ENCODE measurements around the gene NLN. TPM values are rescaled to one million over a fixed set of nuclear protein-coding genes. Genes with fewer than 3 reads are reported as not detected.
"Not testable (repeated sequence)": the region's sequence is repeated elsewhere in the genome, so short reads cannot be mapped to it uniquely, and the experiment has no call there.

The NLN gene
- polyA plus RNA-seq, 4 donors, result 20.0 to 46.3 (median 34.7) TPM

DNA sequence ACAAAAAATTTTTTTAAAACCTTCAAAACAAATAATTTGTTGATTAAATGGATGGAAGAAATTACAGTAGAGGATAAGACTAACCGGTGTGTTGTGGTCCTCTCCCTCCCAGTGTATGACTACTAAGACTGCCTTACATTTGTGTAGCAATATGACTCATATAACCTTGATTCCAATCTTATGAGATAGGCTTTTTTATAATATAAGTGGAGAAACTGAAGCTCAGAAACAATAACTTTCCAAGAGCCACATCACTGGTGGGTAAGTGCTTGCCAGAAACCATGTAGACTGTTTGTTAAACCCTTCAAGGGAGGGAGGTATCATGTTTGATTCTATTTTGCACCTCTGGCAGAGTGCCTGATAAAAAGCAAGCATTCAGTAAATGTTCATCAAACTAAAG, 47.5 kb downstream of the NLN start:
- no peak for DNase-seq (ENCODE audit: low read depth in 4 of 4, low spot score in 3 of 4)

DNA sequence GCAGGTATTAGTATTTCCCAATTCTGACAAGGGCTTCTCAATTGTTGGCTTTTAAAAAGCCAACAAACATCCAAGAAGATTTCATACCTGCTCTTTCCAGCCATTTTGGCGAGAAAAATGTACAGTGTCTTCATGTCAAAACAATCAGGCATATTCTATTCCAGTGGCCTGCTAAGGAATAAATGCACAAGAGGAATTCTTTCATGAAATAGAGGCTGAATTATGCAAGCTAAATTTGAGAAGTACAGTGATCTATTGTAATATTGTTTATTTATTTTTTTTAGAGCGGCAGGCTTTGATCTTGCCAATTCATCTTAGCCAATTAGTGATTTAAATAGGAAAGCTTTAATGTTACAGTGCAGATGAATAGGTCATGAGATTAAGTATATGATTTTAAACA, 49.3 kb downstream of the NLN start:
- DNase-seq (ENCODE audit: low read depth in 4 of 4, low spot score in 3 of 4), result no peak

GRCh38 chr5:65772963-65773362, 51.0 kb downstream of the NLN start:
- DNase-seq (ENCODE audit: low read depth in 4 of 4, low spot score in 3 of 4), result not testable (repeated sequence)

DNA sequence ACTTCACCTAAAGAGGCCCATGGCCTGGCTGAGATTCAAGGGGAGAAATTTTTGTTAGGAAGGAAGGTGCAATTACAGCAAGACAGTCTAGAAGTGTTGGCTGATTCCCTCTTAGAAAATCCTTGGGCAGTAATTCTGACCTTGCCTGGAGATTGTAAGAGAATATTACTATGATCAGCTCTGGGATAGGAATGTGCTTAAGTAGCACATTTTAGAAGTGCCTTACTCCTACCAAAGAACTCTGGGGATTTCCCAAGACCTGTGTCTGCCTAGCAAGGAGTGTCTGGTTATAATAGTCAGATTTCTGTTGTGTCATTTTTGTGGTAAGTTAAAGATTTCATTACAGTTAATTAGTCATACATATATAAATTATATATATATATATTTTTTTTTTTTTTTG, 52.3 kb downstream of the NLN start:
- DNase-seq (ENCODE audit: low read depth in 4 of 4, low spot score in 3 of 4), result no peak

GRCh38 chr5:65775476-65775875, 53.5 kb downstream of the NLN start:
- DNase-seq (ENCODE audit: low read depth in 4 of 4, low spot score in 3 of 4), result no peak

DNA sequence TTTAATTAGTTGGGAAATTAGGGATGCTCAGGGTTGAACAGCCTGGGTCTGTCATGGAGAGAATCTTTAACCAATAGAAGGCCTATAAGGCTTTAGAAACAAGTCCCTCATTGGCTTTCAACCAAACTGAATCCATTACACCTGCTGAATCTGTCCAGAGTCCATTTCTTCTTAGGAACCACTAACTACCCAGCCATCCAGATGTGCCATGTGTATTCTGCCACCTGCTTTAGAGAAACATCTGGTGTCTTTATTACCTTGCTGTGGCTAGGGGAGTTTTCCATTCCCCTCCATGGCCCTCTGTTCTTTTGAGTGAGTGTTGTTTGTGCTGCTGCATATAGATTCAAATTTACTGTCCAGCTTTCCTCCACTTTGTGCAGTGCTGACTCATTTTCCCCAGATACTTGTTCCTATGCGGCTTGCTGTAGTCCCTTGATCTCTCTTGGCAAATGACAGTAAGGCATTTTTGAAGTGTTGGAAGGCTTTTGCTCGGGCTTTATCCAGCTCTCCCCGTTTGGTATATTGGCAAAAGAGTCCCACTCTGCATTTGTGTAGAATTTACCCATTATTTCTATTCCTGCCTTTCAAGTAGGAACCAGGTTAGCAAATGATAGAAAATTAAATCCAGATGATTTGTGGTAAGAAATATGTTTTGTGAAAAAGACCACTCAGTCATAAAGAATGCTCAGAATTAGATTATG, 54.6 kb downstream of the NLN start:
- DNase-seq (ENCODE audit: low read depth in 4 of 4, low spot score in 3 of 4), result no peak

GRCh38 chr5:65778126-65778525, 56.1 kb downstream of the NLN start:
- no peak for DNase-seq (ENCODE audit: low read depth in 4 of 4, low spot score in 3 of 4)

DNA sequence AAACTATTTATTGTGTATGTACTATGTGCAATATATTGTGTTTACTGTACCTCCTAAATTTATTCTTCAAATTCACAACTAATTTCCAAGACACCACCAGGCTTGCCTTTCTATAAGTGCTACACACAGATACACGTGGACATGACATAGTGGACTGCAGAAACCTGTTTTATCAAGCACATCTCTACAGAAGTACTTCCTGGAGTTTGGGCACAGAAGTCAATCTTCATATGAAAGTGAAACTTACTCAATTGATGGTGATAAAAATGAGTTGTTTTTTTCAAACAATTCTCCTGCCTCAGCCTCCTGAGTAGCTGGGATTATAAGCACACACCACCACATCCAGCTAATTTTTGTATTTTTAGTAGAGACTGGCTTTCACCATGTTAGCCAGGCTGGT, 57.6 kb downstream of the NLN start:
- DNase-seq (ENCODE audit: low read depth in 4 of 4, low spot score in 3 of 4), result no peak

GRCh38 chr5:65788296-65788695, 66.3 kb downstream of the NLN start:
- not testable (repeated sequence) for DNase-seq (ENCODE audit: low read depth in 4 of 4, low spot score in 3 of 4)

- DNase-seq (ENCODE audit: low read depth in 4 of 4, low spot score in 3 of 4), result no peak
Observed at GRCh38 chr5:65790371-65791163, 68.6 kb downstream of the NLN start.

DNA sequence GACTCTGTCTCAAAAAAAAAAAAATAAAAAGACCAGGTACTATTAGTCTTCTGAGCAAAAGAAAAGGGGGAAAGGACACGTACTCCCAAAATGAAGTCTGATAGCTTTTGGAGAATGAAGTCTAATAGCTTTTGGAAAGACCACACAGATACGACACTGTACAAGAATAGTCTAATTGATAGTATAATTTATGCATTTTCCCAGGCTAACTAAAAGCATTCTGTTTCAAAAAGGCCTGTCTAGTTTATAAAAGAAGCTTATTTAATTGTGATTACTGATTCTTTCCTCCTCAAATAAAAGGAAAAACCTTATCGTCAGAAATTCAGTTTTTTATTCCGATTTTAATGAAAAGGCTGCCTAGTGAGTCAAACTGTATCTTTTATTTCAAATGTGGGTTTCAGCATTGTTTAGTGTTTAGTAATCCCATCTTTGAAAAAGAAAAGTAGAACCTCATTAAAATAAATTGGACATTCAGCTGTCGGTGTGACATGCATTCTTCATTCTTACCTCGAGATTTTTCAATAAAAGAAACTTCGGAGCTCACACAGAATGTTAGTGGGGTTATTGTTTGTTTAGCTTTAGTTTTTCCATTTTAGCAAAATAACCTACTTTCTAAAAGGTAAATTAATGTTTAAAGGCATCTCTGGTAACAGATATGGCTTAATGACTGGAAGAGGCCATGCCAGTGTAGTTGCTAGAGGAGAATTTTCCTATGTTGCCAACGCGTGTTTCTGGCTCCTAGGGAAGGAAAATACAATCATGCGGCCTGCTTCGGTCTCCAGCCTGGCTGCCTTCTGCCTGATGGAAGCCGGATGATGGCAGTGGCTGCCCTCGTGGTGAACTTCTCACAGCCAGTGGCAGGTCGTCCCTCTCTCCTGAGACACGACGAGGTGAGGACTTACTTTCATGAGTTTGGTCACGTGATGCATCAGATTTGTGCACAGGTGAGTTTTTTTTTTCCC, 70.0 kb downstream of the NLN start:
- no peak for DNase-seq (ENCODE audit: low read depth in 4 of 4, low spot score in 3 of 4)

DNA sequence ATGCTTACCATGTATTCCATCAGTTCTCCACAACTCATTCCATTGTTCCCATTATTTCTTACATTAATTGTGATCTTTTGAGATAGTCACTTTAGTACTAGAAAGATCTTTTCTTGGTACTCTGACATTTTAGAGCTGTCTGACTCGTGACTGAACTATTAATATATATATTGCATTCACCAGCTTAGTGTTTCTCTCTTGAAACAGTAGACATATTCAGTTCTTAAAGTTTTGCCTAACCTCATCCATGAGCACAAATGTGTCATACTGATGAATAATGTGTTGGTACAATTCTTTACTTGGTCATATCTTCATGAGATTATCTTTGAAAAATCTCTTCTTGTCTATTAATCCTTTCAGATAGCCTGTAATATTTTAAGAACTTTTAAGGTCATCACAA, 74.3 kb downstream of the NLN start:
- DNase-seq (ENCODE audit: low read depth in 4 of 4, low spot score in 3 of 4), result no peak

DNA sequence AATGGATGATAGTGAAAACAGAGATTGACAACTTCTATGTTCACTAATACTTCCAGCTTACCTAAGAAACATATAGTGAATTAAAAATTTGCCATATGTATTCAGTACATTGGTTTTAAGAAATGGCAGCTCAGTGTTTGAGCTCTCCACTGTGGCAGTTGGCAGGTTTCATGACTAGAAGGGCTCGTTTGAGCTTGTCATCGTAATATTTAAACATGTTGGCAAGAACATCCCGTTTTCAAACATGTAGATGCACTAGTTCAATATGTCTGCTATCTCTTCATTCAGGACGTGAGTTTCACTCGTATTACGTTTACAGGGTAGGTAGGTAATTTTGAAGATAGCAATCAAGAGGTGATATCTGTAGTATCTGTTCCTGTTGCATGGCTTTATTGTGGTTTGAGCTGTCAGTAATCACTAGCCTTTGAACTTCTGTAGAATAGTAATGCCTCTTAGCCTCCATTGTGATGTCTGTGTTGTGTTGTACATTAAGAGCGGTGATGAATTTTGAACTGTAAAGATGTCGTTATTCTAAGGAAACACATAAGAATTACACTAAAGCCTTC, 74.8 kb downstream of the NLN start:
- DNase-seq (ENCODE audit: low read depth in 4 of 4, low spot score in 3 of 4), result no peak

DNA sequence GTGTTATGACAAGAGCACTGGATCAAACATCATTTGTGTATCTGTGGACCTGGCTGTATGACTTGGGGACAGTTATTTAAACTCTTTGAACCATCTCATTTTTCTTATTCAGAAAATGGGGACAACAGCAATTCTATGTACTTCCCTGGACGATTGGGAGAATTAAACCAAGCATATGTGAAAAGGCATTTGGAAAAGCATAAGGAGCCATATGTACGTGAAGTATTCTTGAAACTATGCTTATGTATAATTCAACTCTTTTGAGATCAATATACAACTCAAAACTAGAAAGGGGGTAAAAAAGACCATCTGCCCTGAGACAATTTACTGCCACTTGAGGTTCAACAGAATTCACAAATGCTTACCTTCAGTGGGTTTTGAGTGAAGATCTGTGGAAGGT, 75.5 kb downstream of the NLN start:
- no peak for DNase-seq (ENCODE audit: low read depth in 4 of 4, low spot score in 3 of 4)

DNA sequence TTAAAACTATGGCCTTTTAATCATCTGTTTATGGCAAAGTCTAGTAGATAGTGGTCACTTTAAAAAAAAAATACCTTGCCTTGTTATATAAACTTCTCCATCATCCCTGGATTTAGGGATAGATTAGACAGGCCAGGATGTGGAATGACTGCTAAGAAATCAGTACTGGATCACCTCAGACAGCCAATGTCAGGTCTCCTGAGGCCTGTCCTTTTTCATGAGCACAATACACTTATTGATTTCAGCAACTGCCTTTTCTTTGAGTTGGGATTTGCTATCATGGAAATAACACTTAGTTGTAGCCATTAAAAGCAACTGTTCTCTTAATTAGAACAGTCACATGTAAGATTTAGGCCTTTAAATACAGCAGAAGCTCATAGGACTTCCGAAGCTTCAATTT, 77.9 kb downstream of the NLN start:
- DNase-seq (ENCODE audit: low read depth in 4 of 4, low spot score in 3 of 4), result no peak

DNA sequence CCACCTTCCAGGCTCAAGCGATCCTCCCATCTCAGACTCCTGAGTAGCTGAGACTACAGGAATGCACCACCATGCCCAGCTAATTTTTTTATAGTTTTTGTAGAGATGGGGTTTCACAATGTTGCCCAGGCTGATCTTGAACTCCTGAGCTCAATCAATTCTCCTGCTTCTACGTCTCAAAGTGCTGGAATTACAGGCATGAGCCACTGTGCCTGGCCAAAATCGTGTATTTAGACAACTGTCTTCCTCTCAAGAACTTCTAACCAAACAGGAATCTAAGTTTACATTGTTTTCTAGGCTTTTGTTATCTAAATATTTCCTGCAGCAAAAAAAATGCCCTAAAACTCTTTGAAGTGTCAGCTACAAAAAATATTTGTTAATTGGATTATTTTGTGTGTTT, 78.8 kb downstream of the NLN start:
- DNase-seq (ENCODE audit: low read depth in 4 of 4, low spot score in 3 of 4), result no peak

DNA sequence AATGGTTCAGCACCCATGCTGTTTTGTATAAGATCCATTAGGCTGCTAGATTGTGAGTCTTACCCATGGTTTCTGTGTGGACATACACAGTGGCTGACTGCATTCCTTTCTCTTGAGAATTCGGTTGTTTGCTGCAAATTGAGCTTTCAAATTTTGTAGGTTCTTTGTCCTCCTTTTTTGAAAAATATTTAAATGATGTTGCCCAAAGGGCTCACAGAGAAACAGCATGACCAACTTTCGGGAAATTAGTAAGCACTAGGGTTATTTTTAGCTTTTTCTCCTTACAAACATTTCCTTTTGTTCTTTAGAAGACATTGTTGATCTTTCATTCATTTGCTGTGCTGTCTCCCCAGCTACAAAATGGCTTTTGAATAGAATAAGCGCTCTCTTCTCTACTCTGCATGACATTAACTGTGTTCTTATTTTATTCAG, 79.4 kb downstream of the NLN start:
- DNase-seq (ENCODE audit: low read depth in 4 of 4, low spot score in 3 of 4), result no peak

- DNase-seq (ENCODE audit: low read depth in 4 of 4, low spot score in 3 of 4), result no peak
Observed at GRCh38 chr5:65802080-65802479, 80.1 kb downstream of the NLN start.

DNA sequence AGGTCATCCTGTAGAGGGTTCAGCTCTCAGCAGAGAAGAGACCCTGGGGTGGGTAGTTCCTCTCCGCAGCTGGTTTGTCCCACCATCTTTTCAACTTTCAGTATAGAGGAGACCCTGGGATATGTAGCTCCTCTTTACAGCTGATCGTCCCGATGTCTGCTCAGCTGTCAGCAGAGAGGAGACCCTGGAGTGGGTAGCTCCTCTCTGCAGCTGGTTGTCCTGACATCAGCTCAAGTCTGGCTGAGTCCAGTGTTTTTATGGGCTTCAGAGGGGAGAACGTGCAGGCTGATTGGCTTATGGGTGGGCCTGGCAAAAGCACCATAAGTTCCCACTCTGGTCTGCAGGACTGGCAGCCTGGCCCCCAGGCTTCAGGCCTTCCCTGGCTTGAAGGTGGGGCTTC, 80.8 kb downstream of the NLN start:
- no peak for DNase-seq (ENCODE audit: low read depth in 4 of 4, low spot score in 3 of 4)

- DNase-seq (ENCODE audit: low read depth in 4 of 4, low spot score in 3 of 4), result no peak
Observed at GRCh38 chr5:65803699-65804391, 81.8 kb downstream of the NLN start.
